C4-2B (cell line): ENCODE data around the gene RBM10.

Experiments
- H3K27ac ChIP-seq: fragments of 450-650 bp; 2 replicates; pipeline ENCODE4 v1.5.1; 2017
- CTCF ChIP-seq: fragments of 450-650 bp; conservative IDR thresholded peaks from 2 replicates; pipeline ENCODE4 v1.5.1; 2017; ENCODE audit warnings: mild to moderate bottlenecking
- ZFX ChIP-seq: fragments of 450-650 bp; IDR thresholded peaks from 2 replicates; pipeline ENCODE4 v1.6.1; 2017

The RBM10 gene

GRCh38 chrX:47174846-47175587 is 30.0 kb downstream of the RBM10 start:
- no peak overlapping the region for H3K27ac ChIP-seq
- TF ChIP-seq ZFX (no peak), CTCF (no peak)

GRCh38 chrX:47175588-47175980 is 30.6 kb downstream of the RBM10 start:
- no peak for TF ChIP-seq CTCF
- TF ChIP-seq ZFX: no peak
- H3K27ac ChIP-seq: no peak overlapping the region

- TF ChIP-seq ZFX (no peak), CTCF (no peak)
- H3K27ac ChIP-seq: no peak overlapping the region
These were observed 31.2 kb downstream of the RBM10 start for GRCh38 chrX:47176101-47176740.

- no peak overlapping the region for H3K27ac ChIP-seq
- TF ChIP-seq CTCF (no peak), ZFX (no peak)
These were observed 32.1 kb downstream of the RBM10 start for GRCh38 chrX:47177079-47177478.

GRCh38 chrX:47178337-47178736 is 33.3 kb downstream of the RBM10 start:
- no peak overlapping the region for H3K27ac ChIP-seq
- TF ChIP-seq CTCF: no peak
- TF ChIP-seq ZFX: no peak

GRCh38 chrX:47179221-47179927 is 34.4 kb downstream of the RBM10 start:
- H3K27ac ChIP-seq: no peak overlapping the region
- no peak for TF ChIP-seq ZFX
- no peak for TF ChIP-seq CTCF

- no peak overlapping the region for H3K27ac ChIP-seq
- TF ChIP-seq ZFX (no peak), CTCF (no peak)
These were observed 34.9 kb downstream of the RBM10 start for GRCh38 chrX:47179928-47180255.
